HepG2 (cell line): ENCODE results near the gene PROSER1. TPM values are rescaled to one million over a fixed set of nuclear protein-coding genes. Genes with fewer than 3 reads are reported as not detected.

Experiments used
- ATAC-seq: fragments of 200-7000 bp; cut with Tn5 transposase; 3 replicates; pipeline ENCODE4 v1.9.1; 2020; ENCODE audit warnings: mild to moderate bottlenecking, moderate library complexity
- BruUV-seq: library from RNA; stranded (reverse); fragments of 400-500 nt; replicated peaks from 2 replicates; lab custom pipeline; 2021; lab: Mats Ljungman, UMichigan
- CTCF ChIA-PET: fragments of 300-600 bp; formaldehyde crosslinking; extraction: SDS; loops from one replicate; lab custom pipeline; 2021; ENCODE audit warnings: low total read pairs, inconsistent platforms, low intra/inter-chr PET ratio; lab: Yijun Ruan, JAX
- POLR2A ChIA-PET: fragments of 350-600 bp; sonication (Branson Sonifier 250); formaldehyde crosslinking; loops from one replicate; lab custom pipeline; 2020; ENCODE audit warnings: antibody characterized with exemption, inconsistent platforms; lab: Yijun Ruan, JAX
- DNase-seq: peaks from one replicate; pipeline ENCODE4 v3.0.0-alpha.2; 2015; ENCODE audit warnings: low spot score
- FAIRE-seq: peaks from 3 replicates; lab custom pipeline; 2011; peaks lifted over from hg19 to GRCh38; lab: Jason Lieb, UNC
- H2AFZ ChIP-seq: one replicate; pipeline ENCODE4 v1.6.1; 2011; ENCODE audit warnings: low read length, inconsistent platforms
- H3K27ac ChIP-seq: fragments of 300-600 bp; 3 replicates; pipeline ENCODE4 v1.8.0; 2011; ENCODE audit warnings: mixed run types, mild to moderate bottlenecking, mixed read lengths, low read length, inconsistent platforms; ENCODE audit not compliant: insufficient read depth; ENCODE audit errors: extremely low read length
- H3K27me3 ChIP-seq, 2 experiments: fragments of 200-600 bp in 1 of 2; 2 replicates in 1 of 2; 3 replicates in 1 of 2; pipeline versions ENCODE4 v1.6.0 to v1.8.0; 2011; ENCODE audit warnings: low read length in 2 of 2, mild to moderate bottlenecking in 2 of 2, moderate library complexity in 2 of 2, inconsistent platforms in 1 of 2; ENCODE audit not compliant: insufficient read depth in 2 of 2, control insufficient read depth in 1 of 2
- H3K36me3 ChIP-seq, 2 experiments: fragments of 200-600 bp in 1 of 2; replicated peaks in 1 of 2; 2 replicates in 1 of 2; 3 replicates in 1 of 2; pipeline versions ENCODE4 v1.5.1 to v1.8.0; 2011; ENCODE audit warnings: low read length in 2 of 2, inconsistent platforms in 1 of 2; ENCODE audit not compliant: insufficient read depth in 2 of 2, control insufficient read depth in 1 of 2
- H3K4me1 ChIP-seq: 2 replicates; pipeline ENCODE4 v1.5.1; 2012; ENCODE audit warnings: low read length, inconsistent platforms; ENCODE audit not compliant: insufficient read depth
- H3K4me2 ChIP-seq: 2 replicates; pipeline ENCODE4 v1.6.0; 2011; ENCODE audit warnings: low read depth, low read length, inconsistent platforms
- H3K4me3 ChIP-seq, 3 experiments: fragments of 200-600 bp in 1 of 3; sonication (generic), shearing (Covaris generic) in 1 of 3; replicated peaks in 1 of 3; 2 replicates each; pipeline ENCODE4 v1.5.1; 2011 to 2016; ENCODE audit warnings: low read length in 3 of 3, inconsistent platforms in 2 of 3, low read depth in 2 of 3, mild to moderate bottlenecking in 2 of 3, control low read depth in 1 of 3, mixed read lengths in 1 of 3; ENCODE audit not compliant: insufficient read depth in 1 of 3
- H3K79me2 ChIP-seq: one replicate; pipeline ENCODE4 v1.6.1; 2011; ENCODE audit warnings: low read length, inconsistent platforms; ENCODE audit not compliant: insufficient read depth
- H3K9ac ChIP-seq: 2 replicates; pipeline ENCODE4 v1.6.0; 2011; ENCODE audit warnings: mild to moderate bottlenecking, low read depth, low read length, inconsistent platforms; ENCODE audit not compliant: insufficient read depth
- H3K9me3 ChIP-seq: 2 replicates; pipeline ENCODE4 v1.5.1; 2012; ENCODE audit warnings: mild to moderate bottlenecking, low read length
- H4K20me1 ChIP-seq: 2 replicates; pipeline ENCODE4 v1.6.0; 2011; ENCODE audit warnings: inconsistent platforms, mild to moderate bottlenecking, low read length, moderate library complexity; ENCODE audit not compliant: insufficient read depth
- HMG20A ChIP-seq: IDR thresholded peaks from 2 replicates; pipeline ENCODE4 v1.6.1; 2016; ENCODE audit warnings: borderline replicate concordance
- IKZF4 ChIP-seq: sonication (generic); formaldehyde crosslinking; IDR thresholded peaks from 2 replicates; pipeline ENCODE4 v1.5.1; 2020; ENCODE audit warnings: borderline replicate concordance, mild to moderate bottlenecking, low read depth, missing genetic modification reagents; ENCODE audit errors: not compliant biosample characterization
- NFYC ChIP-seq: IDR thresholded peaks from 2 replicates; pipeline ENCODE4 v1.6.1; 2016; ENCODE audit warnings: missing genetic modification reagents, missing compliant biosample characterization
- PHB2 ChIP-seq: fragments of 450-650 bp; IDR thresholded peaks from 2 replicates; pipeline ENCODE4 v1.6.1; 2018; ENCODE audit not compliant: partially characterized antibody
- SRSF9 ChIP-seq: fragments of 200-400 bp; formaldehyde crosslinking; IDR thresholded peaks from 2 replicates; pipeline ENCODE4 v1.6.1; 2018; ENCODE audit warnings: borderline replicate concordance, mild to moderate bottlenecking, low read depth, low read length; ENCODE audit not compliant: insufficient read depth, poor library complexity, severe bottlenecking
- TBX2 ChIP-seq: sonication (generic); formaldehyde crosslinking; IDR thresholded peaks from 2 replicates; pipeline ENCODE4 v1.5.0; 2020; ENCODE audit warnings: missing genetic modification reagents, mild to moderate bottlenecking, borderline replicate concordance
- YEATS4 ChIP-seq: sonication (generic); formaldehyde crosslinking; IDR thresholded peaks from 2 replicates; pipeline ENCODE4 v1.4.0; 2020; ENCODE audit warnings: missing genetic modification reagents, borderline replicate concordance
- ZBTB3 ChIP-seq: sonication (generic); formaldehyde crosslinking; IDR thresholded peaks from 2 replicates; pipeline ENCODE4 v1.4.0; 2020; ENCODE audit warnings: low read depth, mild to moderate bottlenecking, moderate library complexity, missing genetic modification reagents, borderline replicate concordance
- ZIK1 ChIP-seq: sonication (generic); formaldehyde crosslinking; IDR thresholded peaks from 2 replicates; pipeline ENCODE4 v1.5.0; 2020; ENCODE audit warnings: mild to moderate bottlenecking, low read depth, missing genetic modification reagents, borderline replicate concordance
- ZNF383 ChIP-seq: sonication (generic); formaldehyde crosslinking; IDR thresholded peaks from 2 replicates; pipeline ENCODE4 v1.4.0; 2020; ENCODE audit warnings: missing genetic modification reagents, mild to moderate bottlenecking, borderline replicate concordance
- ZNF790 ChIP-seq: sonication (generic); formaldehyde crosslinking; IDR thresholded peaks from 2 replicates; pipeline ENCODE4 v1.8.0; 2022; ENCODE audit warnings: missing genetic modification reagents, mild to moderate bottlenecking, borderline replicate concordance
- WGBS: methylation state at CpG from one replicate; pipeline ENCODE4 v1.1.6; 2017; ENCODE audit warnings: low lambda C conversion rate; 5-methylcytosine and 5-hydroxymethylcytosine counted together
- in situ Hi-C: cut with HindIII; loops from 2 replicates; pipeline ENCODE4 v1.10.0; 2017; ENCODE audit warnings: low pct_unique_long_range_greater_than_20kb; ENCODE audit not compliant: extremely low pct_ligation_motif_present
- intact Hi-C: fragments of 100-400 bp; cut with micrococcal nuclease; formaldehyde crosslinking; loops from one replicate; pipeline ENCODE4 v1.10.0; 2022; ENCODE audit not compliant: unreplicated experiment
- polyA plus RNA-seq, 8 experiments: library from polyadenylated mRNA; depleted of rRNA in 3 of 8; stranded (reverse) in 7 of 8; unstranded in 1 of 8; fragments of >200 nt; fragmentation: Illumina TruSeq in 4 of 8; extraction: Trizol in 4 of 8; gene quantifications; 2 replicates each; pipeline versions ENCODE4 v1.2.1 to v1.2.3, GENCODE V29; 2011 to 2016; ENCODE audit warnings: low read depth in 4 of 8, missing spikeins in 1 of 8, mixed read lengths in 1 of 8; ENCODE audit not compliant: insufficient read depth in 1 of 8
- total RNA-seq, 5 experiments: library from RNA; depleted of rRNA; stranded (reverse); fragments of >200 nt; fragmentation: Illumina TruSeq; extraction: Trizol; gene quantifications; 2 replicates each; pipeline ENCODE4 v1.2.3, GENCODE V29; 2016; ENCODE audit warnings: low read depth in 1 of 5
- TF ChIP-seq, protein P1 (sequence below): sonication (generic); formaldehyde crosslinking; IDR thresholded peaks from 2 replicates; pipeline ENCODE4 v1.4.0; 2020; ENCODE audit warnings: missing genetic modification reagents
- TF ChIP-seq, protein P2 (sequence below): sonication (generic); formaldehyde crosslinking; IDR thresholded peaks from 2 replicates; pipeline ENCODE4 v1.9.0; 2022; ENCODE audit warnings: low read depth, missing genetic modification reagents
- TF ChIP-seq, protein P3 (sequence below): sonication (generic); formaldehyde crosslinking; IDR thresholded peaks from 2 replicates; pipeline ENCODE4 v1.9.0; 2021; ENCODE audit warnings: missing genetic modification reagents, mild to moderate bottlenecking, borderline replicate concordance
- TF ChIP-seq, protein P4 (sequence below): sonication (generic); formaldehyde crosslinking; IDR thresholded peaks from 2 replicates; pipeline ENCODE4 v1.4.0; 2020; ENCODE audit warnings: mild to moderate bottlenecking, low read depth, missing genetic modification reagents
- TF ChIP-seq, protein P5 (sequence below): sonication (generic); formaldehyde crosslinking; conservative IDR thresholded peaks from 2 replicates; pipeline ENCODE4 v1.8.1; 2023; ENCODE audit warnings: missing genetic modification reagents

Gene PROSER1
- total and polyA plus RNA-seq, 2 of the 13 experiments (the other 11 are each of a cell fraction or from before 2014, with no cell fraction given), result 11.4 to 17.2 TPM

DNA sequence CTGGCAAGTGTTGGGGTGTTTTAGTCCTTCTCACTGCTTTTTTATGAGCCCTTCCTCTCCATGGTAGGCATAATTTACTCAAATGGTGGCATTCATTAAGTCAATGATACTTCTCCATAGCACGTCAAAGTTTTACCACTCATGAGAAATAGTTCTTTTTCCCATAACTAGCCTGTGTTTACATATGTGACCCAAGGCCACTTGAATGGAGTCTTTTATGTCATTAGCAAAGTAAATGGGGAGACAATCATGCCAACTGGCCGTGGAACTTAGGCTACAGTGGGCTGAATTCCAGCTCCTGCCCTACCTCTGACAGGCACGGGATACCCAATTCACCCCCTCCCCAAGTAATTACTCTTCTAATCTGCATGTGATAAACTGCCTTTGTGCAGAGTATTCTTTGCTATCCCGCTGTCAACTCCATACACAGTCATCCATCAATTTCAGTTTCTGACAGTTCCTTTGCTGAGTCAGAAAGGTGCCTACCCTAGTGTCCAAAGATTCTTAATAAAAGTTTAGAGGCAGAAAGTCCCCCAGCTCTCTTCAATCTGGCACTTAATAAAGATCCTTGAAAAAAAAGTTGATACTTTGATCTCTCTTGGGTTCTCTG lies 16.9 kb downstream of the PROSER1 start:
- in situ Hi-C loops (no loop called here), intact Hi-C loops (no loop called here)
- ChIA-PET POLR2A (no interaction called here), CTCF (no interaction called here)
- no TSS peak for BruUV-seq
- no peak for DNase-seq
- Histone ChIP-seq H3K9ac (no peak overlapping the region), H3K27ac (no peak overlapping the region), H3K4me3 (no peak overlapping the region), H3K79me2 (no peaks in the 10 kb centered on the region), H3K4me1 (no peaks in the 10 kb centered on the region), H4K20me1 (no peaks in the 10 kb centered on the region), H3K27me3 (no peaks in the 10 kb centered on the region), H2AFZ (no peak overlapping the region), H3K9me3 (no peaks in the 10 kb centered on the region), H3K4me2 (no peak overlapping the region), H3K36me3 (peaks cover 7 to 57% of the 10 kb centered on the region in 2 experiments)
- no peak for FAIRE-seq
- ATAC-seq, result no peak
- WGBS, result 97% methylated on average over 4 of the region's 4 CpGs
- no peak for TF ChIP-seq ZNF790
- TF ChIP-seq, protein P1, sequence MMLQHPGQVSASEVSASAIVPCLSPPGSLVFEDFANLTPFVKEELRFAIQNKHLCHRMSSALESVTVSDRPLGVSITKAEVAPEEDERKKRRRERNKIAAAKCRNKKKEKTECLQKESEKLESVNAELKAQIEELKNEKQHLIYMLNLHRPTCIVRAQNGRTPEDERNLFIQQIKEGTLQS (CRISPR knock-in tag), result no peak
- TF ChIP-seq HMG20A (CRISPR knock-in tag), result no peak
- TF ChIP-seq, protein P2, sequence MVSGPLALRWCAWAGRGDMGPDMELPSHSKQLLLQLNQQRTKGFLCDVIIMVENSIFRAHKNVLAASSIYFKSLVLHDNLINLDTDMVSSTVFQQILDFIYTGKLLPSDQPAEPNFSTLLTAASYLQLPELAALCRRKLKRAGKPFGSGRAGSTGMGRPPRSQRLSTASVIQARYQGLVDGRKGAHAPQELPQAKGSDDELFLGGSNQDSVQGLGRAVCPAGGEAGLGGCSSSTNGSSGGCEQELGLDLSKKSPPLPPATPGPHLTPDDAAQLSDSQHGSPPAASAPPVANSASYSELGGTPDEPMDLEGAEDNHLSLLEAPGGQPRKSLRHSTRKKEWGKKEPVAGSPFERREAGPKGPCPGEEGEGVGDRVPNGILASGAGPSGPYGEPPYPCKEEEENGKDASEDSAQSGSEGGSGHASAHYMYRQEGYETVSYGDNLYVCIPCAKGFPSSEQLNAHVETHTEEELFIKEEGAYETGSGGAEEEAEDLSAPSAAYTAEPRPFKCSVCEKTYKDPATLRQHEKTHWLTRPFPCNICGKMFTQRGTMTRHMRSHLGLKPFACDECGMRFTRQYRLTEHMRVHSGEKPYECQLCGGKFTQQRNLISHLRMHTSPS, result no peak
- TF ChIP-seq, protein P3, sequence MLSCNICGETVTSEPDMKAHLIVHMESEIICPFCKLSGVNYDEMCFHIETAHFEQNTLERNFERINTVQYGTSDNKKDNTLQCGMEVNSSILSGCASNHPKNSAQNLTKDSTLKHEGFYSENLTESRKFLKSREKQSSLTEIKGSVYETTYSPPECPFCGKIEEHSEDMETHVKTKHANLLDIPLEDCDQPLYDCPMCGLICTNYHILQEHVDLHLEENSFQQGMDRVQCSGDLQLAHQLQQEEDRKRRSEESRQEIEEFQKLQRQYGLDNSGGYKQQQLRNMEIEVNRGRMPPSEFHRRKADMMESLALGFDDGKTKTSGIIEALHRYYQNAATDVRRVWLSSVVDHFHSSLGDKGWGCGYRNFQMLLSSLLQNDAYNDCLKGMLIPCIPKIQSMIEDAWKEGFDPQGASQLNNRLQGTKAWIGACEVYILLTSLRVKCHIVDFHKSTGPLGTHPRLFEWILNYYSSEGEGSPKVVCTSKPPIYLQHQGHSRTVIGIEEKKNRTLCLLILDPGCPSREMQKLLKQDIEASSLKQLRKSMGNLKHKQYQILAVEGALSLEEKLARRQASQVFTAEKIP (CRISPR knock-in tag), result no peak
- TF ChIP-seq PHB2, result no peak
- TF ChIP-seq YEATS4 (CRISPR knock-in tag), result no peak
- no peak for TF ChIP-seq SRSF9
- TF ChIP-seq ZIK1 (CRISPR knock-in tag), result no peak
- TF ChIP-seq, protein P4, sequence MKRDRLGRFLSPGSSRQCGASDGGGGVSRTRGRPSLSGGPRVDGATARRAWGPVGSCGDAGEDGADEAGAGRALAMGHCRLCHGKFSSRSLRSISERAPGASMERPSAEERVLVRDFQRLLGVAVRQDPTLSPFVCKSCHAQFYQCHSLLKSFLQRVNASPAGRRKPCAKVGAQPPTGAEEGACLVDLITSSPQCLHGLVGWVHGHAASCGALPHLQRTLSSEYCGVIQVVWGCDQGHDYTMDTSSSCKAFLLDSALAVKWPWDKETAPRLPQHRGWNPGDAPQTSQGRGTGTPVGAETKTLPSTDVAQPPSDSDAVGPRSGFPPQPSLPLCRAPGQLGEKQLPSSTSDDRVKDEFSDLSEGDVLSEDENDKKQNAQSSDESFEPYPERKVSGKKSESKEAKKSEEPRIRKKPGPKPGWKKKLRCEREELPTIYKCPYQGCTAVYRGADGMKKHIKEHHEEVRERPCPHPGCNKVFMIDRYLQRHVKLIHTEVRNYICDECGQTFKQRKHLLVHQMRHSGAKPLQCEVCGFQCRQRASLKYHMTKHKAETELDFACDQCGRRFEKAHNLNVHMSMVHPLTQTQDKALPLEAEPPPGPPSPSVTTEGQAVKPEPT (CRISPR knock-in tag), result no peak
- no peak for TF ChIP-seq TBX2 (CRISPR knock-in tag)
- TF ChIP-seq IKZF4 (CRISPR knock-in tag), result no peak
- TF ChIP-seq ZBTB3 (CRISPR knock-in tag), result no peak
- TF ChIP-seq, protein P5, sequence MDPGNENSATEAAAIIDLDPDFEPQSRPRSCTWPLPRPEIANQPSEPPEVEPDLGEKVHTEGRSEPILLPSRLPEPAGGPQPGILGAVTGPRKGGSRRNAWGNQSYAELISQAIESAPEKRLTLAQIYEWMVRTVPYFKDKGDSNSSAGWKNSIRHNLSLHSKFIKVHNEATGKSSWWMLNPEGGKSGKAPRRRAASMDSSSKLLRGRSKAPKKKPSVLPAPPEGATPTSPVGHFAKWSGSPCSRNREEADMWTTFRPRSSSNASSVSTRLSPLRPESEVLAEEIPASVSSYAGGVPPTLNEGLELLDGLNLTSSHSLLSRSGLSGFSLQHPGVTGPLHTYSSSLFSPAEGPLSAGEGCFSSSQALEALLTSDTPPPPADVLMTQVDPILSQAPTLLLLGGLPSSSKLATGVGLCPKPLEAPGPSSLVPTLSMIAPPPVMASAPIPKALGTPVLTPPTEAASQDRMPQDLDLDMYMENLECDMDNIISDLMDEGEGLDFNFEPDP, result no peak
- no peak for TF ChIP-seq ZNF383 (CRISPR knock-in tag)
- no peak for TF ChIP-seq NFYC
